HepG2 (cell line): ENCODE measurements around the gene P3H3. TPM values are rescaled to one million over a fixed set of nuclear protein-coding genes. Genes with fewer than 3 reads are reported as not detected.

ENCODE experiments used
- ATAC-seq: fragments of 200-7000 bp; cut with Tn5 transposase; 3 replicates; pipeline ENCODE4 v1.9.1; 2020; ENCODE audit warnings: mild to moderate bottlenecking, moderate library complexity
- BruUV-seq: library from RNA; stranded (reverse); fragments of 400-500 nt; replicated peaks from 2 replicates; lab custom pipeline; 2021; lab: Mats Ljungman, UMichigan
- CTCF ChIA-PET: fragments of 300-600 bp; formaldehyde crosslinking; extraction: SDS; loops from one replicate; lab custom pipeline; 2021; ENCODE audit warnings: low total read pairs, inconsistent platforms, low intra/inter-chr PET ratio; lab: Yijun Ruan, JAX
- POLR2A ChIA-PET: fragments of 350-600 bp; sonication (Branson Sonifier 250); formaldehyde crosslinking; loops from one replicate; lab custom pipeline; 2020; ENCODE audit warnings: antibody characterized with exemption, inconsistent platforms; lab: Yijun Ruan, JAX
- DNase-seq: peaks from one replicate; pipeline ENCODE4 v3.0.0-alpha.2; 2015; ENCODE audit warnings: low spot score
- FAIRE-seq: peaks from 3 replicates; lab custom pipeline; 2011; peaks lifted over from hg19 to GRCh38; lab: Jason Lieb, UNC
- H2AFZ ChIP-seq: one replicate; pipeline ENCODE4 v1.6.1; 2011; ENCODE audit warnings: low read length, inconsistent platforms
- H3K27ac ChIP-seq: fragments of 300-600 bp; 3 replicates; pipeline ENCODE4 v1.8.0; 2011; ENCODE audit warnings: mixed run types, mild to moderate bottlenecking, mixed read lengths, low read length, inconsistent platforms; ENCODE audit not compliant: insufficient read depth; ENCODE audit errors: extremely low read length
- H3K27me3 ChIP-seq, 2 experiments: fragments of 200-600 bp in 1 of 2; 2 replicates in 1 of 2; 3 replicates in 1 of 2; pipeline versions ENCODE4 v1.6.0 to v1.8.0; 2011; ENCODE audit warnings: low read length in 2 of 2, mild to moderate bottlenecking in 2 of 2, moderate library complexity in 2 of 2, inconsistent platforms in 1 of 2; ENCODE audit not compliant: insufficient read depth in 2 of 2, control insufficient read depth in 1 of 2
- H3K36me3 ChIP-seq, 2 experiments: fragments of 200-600 bp in 1 of 2; replicated peaks in 1 of 2; 2 replicates in 1 of 2; 3 replicates in 1 of 2; pipeline versions ENCODE4 v1.5.1 to v1.8.0; 2011; ENCODE audit warnings: low read length in 2 of 2, inconsistent platforms in 1 of 2; ENCODE audit not compliant: insufficient read depth in 2 of 2, control insufficient read depth in 1 of 2
- H3K4me1 ChIP-seq: 2 replicates; pipeline ENCODE4 v1.5.1; 2012; ENCODE audit warnings: low read length, inconsistent platforms; ENCODE audit not compliant: insufficient read depth
- H3K4me2 ChIP-seq: 2 replicates; pipeline ENCODE4 v1.6.0; 2011; ENCODE audit warnings: low read depth, low read length, inconsistent platforms
- H3K4me3 ChIP-seq, 3 experiments: fragments of 200-600 bp in 1 of 3; sonication (generic), shearing (Covaris generic) in 1 of 3; replicated peaks in 1 of 3; 2 replicates each; pipeline ENCODE4 v1.5.1; 2011 to 2016; ENCODE audit warnings: low read length in 3 of 3, inconsistent platforms in 2 of 3, low read depth in 2 of 3, mild to moderate bottlenecking in 2 of 3, control low read depth in 1 of 3, mixed read lengths in 1 of 3; ENCODE audit not compliant: insufficient read depth in 1 of 3
- H3K79me2 ChIP-seq: one replicate; pipeline ENCODE4 v1.6.1; 2011; ENCODE audit warnings: low read length, inconsistent platforms; ENCODE audit not compliant: insufficient read depth
- H3K9ac ChIP-seq: 2 replicates; pipeline ENCODE4 v1.6.0; 2011; ENCODE audit warnings: mild to moderate bottlenecking, low read depth, low read length, inconsistent platforms; ENCODE audit not compliant: insufficient read depth
- H3K9me3 ChIP-seq: 2 replicates; pipeline ENCODE4 v1.5.1; 2012; ENCODE audit warnings: mild to moderate bottlenecking, low read length
- H4K20me1 ChIP-seq: 2 replicates; pipeline ENCODE4 v1.6.0; 2011; ENCODE audit warnings: inconsistent platforms, mild to moderate bottlenecking, low read length, moderate library complexity; ENCODE audit not compliant: insufficient read depth
- BRD4 ChIP-seq: sonication (generic); formaldehyde crosslinking; IDR thresholded peaks from 2 replicates; pipeline ENCODE4 v1.4.0; 2020; ENCODE audit warnings: missing genetic modification reagents
- ELF4 ChIP-seq: sonication (generic); formaldehyde crosslinking; IDR thresholded peaks from 2 replicates; pipeline ENCODE4 v1.5.0; 2020; ENCODE audit warnings: missing genetic modification reagents, mild to moderate bottlenecking, moderate library complexity, borderline replicate concordance
- NFE2 ChIP-seq: sonication (generic); formaldehyde crosslinking; IDR thresholded peaks from 2 replicates; pipeline ENCODE4 v1.4.0; 2020; ENCODE audit warnings: missing genetic modification reagents
- NFE2L1 ChIP-seq: sonication (generic); formaldehyde crosslinking; IDR thresholded peaks from 2 replicates; pipeline ENCODE4 v1.4.0; 2020; ENCODE audit warnings: missing genetic modification reagents, mild to moderate bottlenecking, borderline replicate concordance
- ZNF225 ChIP-seq: sonication (generic); formaldehyde crosslinking; IDR thresholded peaks from 2 replicates; pipeline ENCODE4 v1.4.0; 2020; ENCODE audit warnings: mild to moderate bottlenecking, missing genetic modification reagents
- ZNF232 ChIP-seq: sonication (generic); formaldehyde crosslinking; IDR thresholded peaks from 2 replicates; pipeline ENCODE4 v1.4.0; 2020; ENCODE audit warnings: missing genetic modification reagents, borderline replicate concordance
- ZNF572 ChIP-seq: sonication (generic); formaldehyde crosslinking; IDR thresholded peaks from 2 replicates; pipeline ENCODE4 v1.5.1; 2020; ENCODE audit warnings: mild to moderate bottlenecking, missing genetic modification reagents
- WGBS: methylation state at CpG from one replicate; pipeline ENCODE4 v1.1.6; 2017; ENCODE audit warnings: low lambda C conversion rate; 5-methylcytosine and 5-hydroxymethylcytosine counted together
- in situ Hi-C: cut with HindIII; loops from 2 replicates; pipeline ENCODE4 v1.10.0; 2017; ENCODE audit warnings: low pct_unique_long_range_greater_than_20kb; ENCODE audit not compliant: extremely low pct_ligation_motif_present
- intact Hi-C: fragments of 100-400 bp; cut with micrococcal nuclease; formaldehyde crosslinking; loops from one replicate; pipeline ENCODE4 v1.10.0; 2022; ENCODE audit not compliant: unreplicated experiment
- polyA plus RNA-seq, 8 experiments: library from polyadenylated mRNA; depleted of rRNA in 3 of 8; stranded (reverse) in 7 of 8; unstranded in 1 of 8; fragments of >200 nt; fragmentation: Illumina TruSeq in 4 of 8; extraction: Trizol in 4 of 8; gene quantifications; 2 replicates each; pipeline versions ENCODE4 v1.2.1 to v1.2.3, GENCODE V29; 2011 to 2016; ENCODE audit warnings: low read depth in 4 of 8, missing spikeins in 1 of 8, mixed read lengths in 1 of 8; ENCODE audit not compliant: insufficient read depth in 1 of 8
- total RNA-seq, 5 experiments: library from RNA; depleted of rRNA; stranded (reverse); fragments of >200 nt; fragmentation: Illumina TruSeq; extraction: Trizol; gene quantifications; 2 replicates each; pipeline ENCODE4 v1.2.3, GENCODE V29; 2016; ENCODE audit warnings: low read depth in 1 of 5
- TF ChIP-seq, protein P1 (sequence below): IDR thresholded peaks from 2 replicates; pipeline ENCODE4 v1.6.1; 2018; ENCODE audit warnings: missing genetic modification reagents, mild to moderate bottlenecking, missing compliant biosample characterization
- TF ChIP-seq, protein P2 (sequence below): sonication (generic); formaldehyde crosslinking; IDR thresholded peaks from 2 replicates; pipeline ENCODE4 v1.8.0; 2022; ENCODE audit warnings: missing genetic modification reagents, low read depth, mild to moderate bottlenecking, borderline replicate concordance
- TF ChIP-seq, protein P3 (sequence below): sonication (generic); formaldehyde crosslinking; IDR thresholded peaks from 2 replicates; pipeline ENCODE4 v1.4.0; 2020; ENCODE audit warnings: missing genetic modification reagents, borderline replicate concordance

Gene P3H3
- total and polyA plus RNA-seq, 2 of the 13 experiments (the other 11 are each of a cell fraction or from before 2014, with no cell fraction given): 20.1 to 20.5 TPM

DNA sequence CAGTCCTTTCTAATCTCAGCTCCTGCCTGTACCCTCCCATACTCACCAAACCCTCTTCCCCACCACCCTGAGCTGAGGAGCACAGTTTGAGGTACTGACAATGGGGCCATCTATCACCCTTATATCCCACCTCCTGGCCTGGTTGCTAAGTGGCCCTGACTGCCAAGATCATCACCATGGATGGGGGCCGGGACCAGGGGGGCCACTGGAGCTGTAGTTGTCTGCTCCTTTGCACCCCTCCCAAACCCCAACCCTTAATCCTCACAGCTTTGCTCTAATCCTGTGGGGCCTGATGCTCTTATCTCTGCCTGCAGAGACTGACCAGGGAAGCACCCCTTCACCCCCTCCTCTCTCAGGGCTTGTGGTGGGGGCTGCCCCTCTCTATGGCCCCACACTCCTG lies 12.1 kb downstream of the P3H3 start:
- Histone ChIP-seq H2AFZ (no peak overlapping the region), H3K79me2 (no peaks in the 10 kb centered on the region), H3K9me3 (no peaks in the 10 kb centered on the region), H3K9ac (no peak overlapping the region), H3K27me3 (no peaks in the 10 kb centered on the region), H3K4me2 (no peak overlapping the region), H3K36me3 (peaks cover 11 to 25% of the 10 kb centered on the region in 2 experiments; a peak in 4 of 5 replicates), H4K20me1 (no peaks in the 10 kb centered on the region), H3K4me1 (no peaks in the 10 kb centered on the region), H3K27ac (no peak overlapping the region), H3K4me3 (no peak overlapping the region)
- TF ChIP-seq, protein P1, sequence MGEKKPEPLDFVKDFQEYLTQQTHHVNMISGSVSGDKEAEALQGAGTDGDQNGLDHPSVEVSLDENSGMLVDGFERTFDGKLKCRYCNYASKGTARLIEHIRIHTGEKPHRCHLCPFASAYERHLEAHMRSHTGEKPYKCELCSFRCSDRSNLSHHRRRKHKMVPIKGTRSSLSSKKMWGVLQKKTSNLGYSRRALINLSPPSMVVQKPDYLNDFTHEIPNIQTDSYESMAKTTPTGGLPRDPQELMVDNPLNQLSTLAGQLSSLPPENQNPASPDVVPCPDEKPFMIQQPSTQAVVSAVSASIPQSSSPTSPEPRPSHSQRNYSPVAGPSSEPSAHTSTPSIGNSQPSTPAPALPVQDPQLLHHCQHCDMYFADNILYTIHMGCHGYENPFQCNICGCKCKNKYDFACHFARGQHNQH (CRISPR knock-in tag): no peak
- TF ChIP-seq NFE2L1 (CRISPR knock-in tag): no peak
- TF ChIP-seq ZNF572: no peak
- no peak for TF ChIP-seq NFE2
- TF ChIP-seq, protein P2, sequence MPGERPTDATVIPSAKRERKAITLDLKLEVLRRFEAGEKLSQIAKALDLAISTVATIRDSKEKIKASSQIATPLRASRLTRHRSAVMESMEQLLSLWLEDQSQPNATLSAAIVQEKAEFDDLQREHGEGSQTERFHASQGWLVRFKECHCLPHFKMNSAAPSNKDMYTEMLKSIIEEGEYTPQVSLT: no peak
- no peak for TF ChIP-seq ELF4 (CRISPR knock-in tag)
- no peak for TF ChIP-seq ZNF225 (CRISPR knock-in tag)
- TF ChIP-seq BRD4: no peak
- TF ChIP-seq, protein P3, sequence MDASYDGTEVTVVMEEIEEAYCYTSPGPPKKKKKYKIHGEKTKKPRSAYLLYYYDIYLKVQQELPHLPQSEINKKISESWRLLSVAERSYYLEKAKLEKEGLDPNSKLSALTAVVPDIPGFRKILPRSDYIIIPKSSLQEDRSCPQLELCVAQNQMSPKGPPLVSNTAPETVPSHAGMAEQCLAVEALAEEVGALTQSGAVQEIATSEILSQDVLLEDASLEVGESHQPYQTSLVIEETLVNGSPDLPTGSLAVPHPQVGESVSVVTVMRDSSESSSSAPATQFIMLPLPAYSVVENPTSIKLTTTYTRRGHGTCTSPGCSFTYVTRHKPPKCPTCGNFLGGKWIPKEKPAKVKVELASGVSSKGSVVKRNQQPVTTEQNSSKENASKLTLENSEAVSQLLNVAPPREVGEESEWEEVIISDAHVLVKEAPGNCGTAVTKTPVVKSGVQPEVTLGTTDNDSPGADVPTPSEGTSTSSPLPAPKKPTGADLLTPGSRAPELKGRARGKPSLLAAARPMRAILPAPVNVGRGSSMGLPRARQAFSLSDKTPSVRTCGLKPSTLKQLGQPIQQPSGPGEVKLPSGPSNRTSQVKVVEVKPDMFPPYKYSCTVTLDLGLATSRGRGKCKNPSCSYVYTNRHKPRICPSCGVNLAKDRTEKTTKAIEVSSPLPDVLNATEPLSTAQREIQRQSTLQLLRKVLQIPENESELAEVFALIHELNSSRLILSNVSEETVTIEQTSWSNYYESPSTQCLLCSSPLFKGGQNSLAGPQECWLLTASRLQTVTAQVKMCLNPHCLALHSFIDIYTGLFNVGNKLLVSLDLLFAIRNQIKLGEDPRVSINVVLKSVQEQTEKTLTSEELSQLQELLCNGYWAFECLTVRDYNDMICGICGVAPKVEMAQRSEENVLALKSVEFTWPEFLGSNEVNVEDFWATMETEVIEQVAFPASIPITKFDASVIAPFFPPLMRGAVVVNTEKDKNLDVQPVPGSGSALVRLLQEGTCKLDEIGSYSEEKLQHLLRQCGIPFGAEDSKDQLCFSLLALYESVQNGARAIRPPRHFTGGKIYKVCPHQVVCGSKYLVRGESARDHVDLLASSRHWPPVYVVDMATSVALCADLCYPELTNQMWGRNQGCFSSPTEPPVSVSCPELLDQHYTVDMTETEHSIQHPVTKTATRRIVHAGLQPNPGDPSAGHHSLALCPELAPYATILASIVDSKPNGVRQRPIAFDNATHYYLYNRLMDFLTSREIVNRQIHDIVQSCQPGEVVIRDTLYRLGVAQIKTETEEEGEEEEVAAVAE (CRISPR knock-in tag): no peak
- TF ChIP-seq ZNF232 (CRISPR knock-in tag): no peak
- in situ Hi-C loops (no loop called here), intact Hi-C loops (no loop called here)
- BruUV-seq: no TSS peak
- WGBS: 100% methylated on average over 1 of the region's 1 CpG
- POLR2A ChIA-PET: interaction anchor here (2.0 to 2.7 kb wide), 2 partner anchors 12 to 26 kb away, joined by 5 to 17 read pairs; partner anchors contain the start of genes CDCA3, TPI1 and USP5
- FAIRE-seq (no peak), DNase-seq (no peak), ATAC-seq (no peak)
- CTCF ChIA-PET: no interaction called here
